Mesothelial cell of epicardium (in vitro differentiated cells): ENCODE measurements around the gene ARHGAP30. TPM values are rescaled to one million over a fixed set of nuclear protein-coding genes. Genes with fewer than 3 reads are reported as not detected.

Experiments used
- DNase-seq, 2 experiments: peaks; one replicate each; pipeline ENCODE4 v3.0.0; 2021; ENCODE audit warnings: low spot score in 2 of 2; ENCODE audit not compliant: unreplicated experiment in 2 of 2
- H3K27ac Mint-ChIP-seq: 2 replicates; pipeline ENCODE4 v1.8.0; 2021; ENCODE audit warnings: mixed read lengths
- H3K27me3 Mint-ChIP-seq: 2 replicates; pipeline ENCODE4 v1.8.0; 2021; ENCODE audit warnings: low read depth, mixed read lengths
- H3K36me3 Mint-ChIP-seq: 2 replicates; pipeline ENCODE4 v1.8.0; 2021; ENCODE audit warnings: mixed read lengths
- H3K4me1 Mint-ChIP-seq: 2 replicates; pipeline ENCODE4 v1.8.0; 2021; ENCODE audit warnings: mixed read lengths
- H3K4me3 Mint-ChIP-seq: 2 replicates; pipeline ENCODE4 v1.8.0; 2021; ENCODE audit warnings: mild to moderate bottlenecking, moderate library complexity, mixed read lengths
- H3K9me3 Mint-ChIP-seq: 2 replicates; pipeline ENCODE4 v1.8.0; 2021; ENCODE audit warnings: mixed read lengths
- CTCF ChIP-seq: fragments of 200-600 bp; sonication (generic); IDR thresholded peaks from one replicate; pipeline ENCODE4 v1.5.0; 2021; ENCODE audit warnings: antibody characterized with exemption; ENCODE audit not compliant: unreplicated experiment
- total RNA-seq: library from RNA; stranded (reverse); gene quantifications from 3 replicates; pipeline ENCODE4 v1.2.1, GENCODE V29; 2021

ARHGAP30 gene
- total RNA-seq, 1 donor from 2014 or later, result 1.6 TPM

- Mint-ChIP-seq H3K9me3 (no peaks in the 10 kb centered on the region), H3K27me3 (no peaks in the 10 kb centered on the region), H3K36me3 (no peaks in the 10 kb centered on the region), H3K27ac (peak overlapping the region; percentile 80), H3K4me3 (peak overlapping the region; percentile 69), H3K4me1 (peaks cover 78% of the 10 kb centered on the region)
- no peak for TF ChIP-seq CTCF
- DNase-seq, result no peak
Measured at GRCh38 chr1:161089938-161090337, 20.2 kb upstream of the ARHGAP30 start.

- H3K27me3 Mint-ChIP-seq, result no peaks in the 10 kb centered on the region
- H3K27ac Mint-ChIP-seq, result peak within 1 kb of the TSS; percentile 80
- DNase-seq, result peak in 1 of 2 experiments; percentile 55
- H3K4me3 Mint-ChIP-seq, result peak within 1 kb of the TSS; percentile 69
- H3K4me1 Mint-ChIP-seq, result peaks cover 81% of the 10 kb centered on the region
- H3K36me3 Mint-ChIP-seq, result no peaks in the 10 kb centered on the region
- H3K9me3 Mint-ChIP-seq, result no peaks in the 10 kb centered on the region
- TF ChIP-seq CTCF, result no peak
Measured at GRCh38 chr1:161089251-161089924, 19.7 kb upstream of the ARHGAP30 start, which contains the start of gene NECTIN4. NECTIN4 (minus strand) TSS chr1:161089558; CDS start chr1:161089296, 262 bp downstream.

- no peaks in the 10 kb centered on the region for H3K36me3 Mint-ChIP-seq
- peak overlapping the region; percentile 69 for H3K4me3 Mint-ChIP-seq
- peaks cover 88% of the 10 kb centered on the region for H3K4me1 Mint-ChIP-seq
- no peaks in the 10 kb centered on the region for H3K27me3 Mint-ChIP-seq
- DNase-seq, result no peak
- TF ChIP-seq CTCF, result no peak
- H3K9me3 Mint-ChIP-seq, result no peaks in the 10 kb centered on the region
- H3K27ac Mint-ChIP-seq, result peak overlapping the region; percentile 80
Measured at GRCh38 chr1:161088587-161089110, 19.0 kb upstream of the ARHGAP30 start.

GRCh38 chr1:161086457-161086856 lies 16.8 kb upstream of the ARHGAP30 start:
- H3K27me3 Mint-ChIP-seq, result no peaks in the 10 kb centered on the region
- no peaks in the 10 kb centered on the region for H3K36me3 Mint-ChIP-seq
- peak overlapping the region; percentile 69 for H3K4me3 Mint-ChIP-seq
- peak overlapping the region; percentile 94 for H3K27ac Mint-ChIP-seq
- no peak for TF ChIP-seq CTCF
- H3K4me1 Mint-ChIP-seq, result peaks cover 83% of the 10 kb centered on the region
- no peak for DNase-seq
- no peaks in the 10 kb centered on the region for H3K9me3 Mint-ChIP-seq

GRCh38 chr1:161085165-161085564 lies 15.5 kb upstream of the ARHGAP30 start:
- no peaks in the 10 kb centered on the region for H3K9me3 Mint-ChIP-seq
- no peak for TF ChIP-seq CTCF

More at GRCh38 chr1:161085165-161085564, 15.5 kb upstream of the ARHGAP30 start:
- H3K27me3 Mint-ChIP-seq, result no peaks in the 10 kb centered on the region
- H3K27ac Mint-ChIP-seq, result peak overlapping the region; percentile 94
- H3K4me1 Mint-ChIP-seq, result peaks cover 80% of the 10 kb centered on the region
- DNase-seq, result no peak
- H3K4me3 Mint-ChIP-seq, result peak overlapping the region; percentile 69
- peaks cover 5% of the 10 kb centered on the region for H3K36me3 Mint-ChIP-seq
